Superior temporal gyrus (tissue), 1 donor: ENCODE results near the gene DERL3.

Source experiments
- DNase-seq: peaks from one replicate; pipeline ENCODE4 v3.0.0-alpha.2; 2016; ENCODE audit errors: extremely low spot score

DERL3 gene

GRCh38 chr22:23831781-23832180, 7.0 kb downstream of the DERL3 start:
- no peak for DNase-seq

- DNase-seq = no peak
Measured at GRCh38 chr22:23831261-23831660, 7.5 kb downstream of the DERL3 start.

DNA sequence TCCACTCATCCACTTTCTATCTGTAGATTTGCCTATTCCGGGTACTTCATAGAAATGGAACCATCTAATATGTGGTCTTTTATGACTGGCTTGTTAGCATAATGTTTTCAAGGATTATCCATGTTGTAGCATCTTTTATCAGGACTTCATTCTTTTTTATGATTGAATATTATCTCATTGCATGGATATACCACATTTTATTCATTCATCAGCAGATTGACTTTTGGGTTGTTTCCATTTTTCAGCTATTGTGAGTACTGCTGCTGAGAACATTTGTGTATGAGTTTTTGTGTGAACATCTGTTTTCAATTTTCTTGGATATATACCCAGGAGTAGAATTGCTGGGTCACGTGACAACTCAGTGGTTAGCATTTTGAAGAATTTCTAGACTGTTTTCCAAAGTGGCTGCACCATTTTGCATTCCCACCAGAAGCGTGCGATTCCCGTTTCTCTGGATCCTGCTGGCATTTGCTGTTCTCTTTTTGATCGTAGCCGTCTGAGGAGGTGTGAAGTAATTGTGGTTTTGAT, 8.9 kb downstream of the DERL3 start:
- DNase-seq = no peak

GRCh38 chr22:23828800-23829680, 9.8 kb downstream of the DERL3 start:
- no peak for DNase-seq

- DNase-seq = no peak
Measured at GRCh38 chr22:23827351-23827995, 11.3 kb downstream of the DERL3 start.

DNA sequence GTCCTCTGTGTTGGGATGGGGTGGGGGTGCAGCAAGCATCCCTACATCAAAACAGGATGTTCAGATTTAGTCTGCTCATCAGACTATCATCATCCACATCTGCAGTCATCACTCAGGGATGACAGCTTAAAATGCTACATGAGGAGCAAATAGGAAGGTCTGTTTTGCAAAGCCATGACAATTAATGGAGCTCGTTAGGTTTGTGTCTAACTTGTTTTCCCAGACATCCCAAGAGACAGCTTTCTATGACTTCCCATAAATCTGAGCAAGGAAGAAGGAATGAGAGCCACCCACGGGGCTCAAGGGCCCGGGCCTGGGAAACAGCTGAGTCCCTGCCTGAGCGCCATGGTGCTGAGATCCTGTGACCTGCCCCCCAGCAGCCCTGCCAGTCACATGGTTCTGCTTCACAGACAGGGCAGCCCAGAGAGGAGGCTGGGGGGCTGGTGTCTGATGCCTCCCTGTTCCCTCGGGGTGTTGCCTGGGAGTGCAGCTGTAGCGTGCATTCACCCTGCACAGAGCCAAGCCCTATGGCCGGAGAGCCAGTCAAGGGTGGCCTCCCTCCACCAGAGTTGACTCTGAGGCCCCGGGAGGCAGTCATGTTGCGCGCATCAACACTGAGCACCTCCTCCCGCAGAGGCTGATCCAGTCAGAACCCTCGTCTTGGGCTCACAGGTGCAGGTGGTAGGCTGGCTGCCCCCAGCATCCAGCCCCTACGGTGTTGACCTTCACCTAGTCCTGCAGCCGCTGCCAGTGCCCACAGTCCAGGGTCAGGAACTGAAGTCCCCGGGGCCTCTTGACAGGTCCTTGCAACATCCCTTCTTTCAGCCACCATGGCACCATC, 12.1 kb downstream of the DERL3 start:
- no peak for DNase-seq

GRCh38 chr22:23825246-23825905, 13.4 kb downstream of the DERL3 start:
- no peak for DNase-seq

DNA sequence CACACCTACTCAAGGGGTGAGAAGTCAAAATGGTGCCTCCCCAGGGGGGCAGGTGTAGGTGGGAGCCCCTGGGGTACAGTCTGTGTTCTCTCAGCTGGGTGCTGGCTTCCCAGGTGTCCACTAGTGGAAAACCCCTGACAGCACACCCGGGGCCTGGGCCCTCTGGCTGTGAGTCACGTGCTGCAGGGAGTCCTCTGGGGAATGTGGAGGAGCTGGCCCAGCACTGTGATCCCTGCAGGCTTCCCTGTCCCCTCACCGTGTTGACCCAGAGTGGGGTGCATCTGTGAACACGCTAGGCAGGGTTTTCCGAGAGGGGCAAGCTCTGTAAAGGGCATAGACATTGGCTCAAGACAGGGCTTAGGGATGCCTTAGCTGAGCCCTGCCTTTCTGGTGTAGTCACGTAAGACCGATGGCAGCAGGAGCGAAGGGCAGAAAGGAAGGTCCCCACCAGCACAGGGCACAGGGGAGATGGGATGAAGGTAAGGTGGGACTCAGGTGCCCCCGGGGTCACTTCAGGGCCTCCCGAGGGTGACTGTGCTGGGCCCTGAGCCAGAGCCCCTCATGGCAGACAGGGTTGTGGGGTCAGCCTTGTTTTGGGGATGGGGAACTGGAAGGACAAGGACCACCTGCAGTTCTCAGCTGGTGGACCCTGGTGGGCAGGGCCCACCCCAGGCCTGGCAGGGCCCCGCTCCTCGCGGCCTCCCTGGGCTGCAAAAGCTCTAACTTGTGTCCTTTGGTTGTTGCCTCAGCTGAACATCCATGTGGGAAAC, 14.1 kb downstream of the DERL3 start:
- DNase-seq = no peak

DNA sequence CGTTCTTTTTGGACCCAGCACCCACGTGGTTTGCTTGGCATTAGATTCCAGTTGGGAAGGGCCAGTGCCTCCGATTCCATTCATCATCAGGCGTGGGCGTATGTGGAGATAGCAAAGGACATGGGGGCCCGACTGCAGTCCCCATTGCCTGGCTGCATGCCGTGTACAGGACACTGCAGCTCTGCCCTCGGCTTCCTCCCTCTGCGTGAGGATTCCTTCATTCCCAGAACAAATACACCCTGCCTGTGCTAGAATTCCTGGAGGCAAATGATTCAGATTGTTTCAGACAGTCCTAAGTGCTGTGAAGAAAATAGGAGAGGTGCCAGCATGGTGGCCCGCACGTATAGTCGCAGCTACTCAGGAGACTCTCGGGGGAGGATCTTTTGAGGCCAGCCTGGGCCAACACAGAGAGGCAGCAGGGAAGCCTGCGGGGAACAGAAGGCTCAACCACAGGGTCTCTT, 15.4 kb downstream of the DERL3 start:
- no peak for DNase-seq

GRCh38 chr22:23822101-23822671, 16.6 kb downstream of the DERL3 start:
- DNase-seq = no peak

- no peak for DNase-seq
Measured at GRCh38 chr22:23820748-23821211, 18.0 kb downstream of the DERL3 start.

DNA sequence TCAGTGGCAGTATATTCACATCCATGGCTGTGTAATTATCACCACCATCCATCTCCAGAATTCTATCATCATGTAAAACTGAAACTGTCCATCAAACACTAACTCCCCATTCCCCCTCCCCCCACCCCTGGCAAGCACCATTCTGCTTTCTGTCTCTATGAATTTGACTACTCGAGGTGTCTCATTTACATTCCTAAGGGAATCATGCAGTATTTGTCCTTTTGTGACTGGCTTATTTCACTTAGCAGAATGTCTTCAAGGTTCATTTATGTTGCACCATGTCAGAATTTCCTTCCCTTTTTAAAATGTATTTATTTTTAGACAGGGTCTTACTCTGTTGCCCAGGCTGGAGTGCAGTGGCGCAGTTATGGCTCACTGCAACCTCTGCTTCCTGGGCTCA, 20.3 kb downstream of the DERL3 start:
- DNase-seq = no peak

- no peak for DNase-seq
Measured at GRCh38 chr22:23817146-23817545, 21.7 kb downstream of the DERL3 start.

- no peak for DNase-seq
Measured at GRCh38 chr22:23816156-23816976, 22.4 kb downstream of the DERL3 start.

GRCh38 chr22:23815541-23816155, 23.2 kb downstream of the DERL3 start:
- no peak for DNase-seq

DNA sequence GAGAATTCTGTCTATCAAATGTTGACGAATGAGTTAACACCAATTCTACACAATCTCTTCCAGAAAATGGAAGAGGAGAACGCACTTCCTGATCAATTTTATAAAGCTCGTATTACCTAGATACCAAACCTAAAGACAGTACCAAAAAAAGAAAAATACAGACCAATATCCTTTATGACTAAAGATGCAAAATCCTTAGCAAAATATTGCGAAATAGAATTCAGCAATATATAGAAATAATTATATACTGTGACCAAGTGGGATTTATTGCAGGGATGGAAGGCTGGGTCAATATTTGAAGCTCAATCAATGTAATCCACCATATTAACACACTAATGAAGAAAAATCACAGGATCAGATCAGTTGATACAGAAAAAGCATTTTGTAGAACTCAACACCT, 26.4 kb downstream of the DERL3 start:
- DNase-seq = no peak

DNA sequence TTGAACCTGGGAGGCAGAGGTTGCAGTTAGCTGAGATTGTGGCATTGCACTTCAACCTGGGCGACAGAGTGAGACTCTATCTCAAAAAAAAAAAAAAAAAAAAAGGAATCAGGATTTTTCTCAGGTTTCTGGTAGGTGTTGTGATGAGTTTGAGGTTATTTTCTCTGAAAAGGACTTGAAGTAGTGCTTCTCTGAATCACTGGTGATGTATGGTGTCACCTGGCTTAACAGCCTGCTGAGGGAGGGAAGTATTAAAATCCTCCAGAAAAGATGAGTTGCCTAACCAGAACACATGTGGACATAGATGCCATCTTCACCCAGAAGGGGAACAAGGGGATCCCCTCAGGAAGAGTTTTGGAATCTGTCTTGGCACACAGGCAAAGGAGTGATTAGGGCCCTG, 32.0 kb downstream of the DERL3 start:
- DNase-seq = no peak

DNA sequence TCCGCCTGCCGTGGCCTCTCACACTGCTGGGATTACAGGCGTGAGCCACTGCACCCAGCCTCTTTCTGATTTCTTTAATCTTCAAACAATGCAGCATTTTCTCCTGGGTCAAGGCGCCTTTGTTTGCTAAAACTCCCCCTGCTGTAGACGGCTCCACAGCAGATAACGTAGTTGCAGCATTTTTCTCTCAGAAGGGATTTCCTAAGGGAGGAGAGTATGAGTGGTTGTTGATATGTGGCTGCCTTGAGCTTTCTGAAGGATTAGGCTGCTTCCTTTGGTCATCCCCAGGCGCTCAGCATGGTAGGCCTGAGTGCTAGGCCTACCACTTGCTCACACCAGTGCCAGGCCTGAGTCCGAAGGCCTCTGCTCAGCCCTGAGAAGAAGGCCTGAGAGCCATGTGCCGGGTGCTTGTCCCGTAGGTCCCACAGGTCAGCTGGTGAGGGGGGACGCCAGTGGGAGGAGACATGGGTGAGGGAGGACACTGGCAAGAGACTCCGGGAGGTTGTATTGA, 34.0 kb downstream of the DERL3 start:
- DNase-seq = no peak
